Liver (tissue), 3 donors: ENCODE results near the gene TCF7L2.

Source experiments
- CTCF ChIP-seq: fragments of 150-350 bp; IDR thresholded peaks from 2 replicates; pipeline ENCODE4 v1.5.1; 2017; ENCODE audit warnings: improper control_type of control experiment, low read depth, low read length; ENCODE audit not compliant: missing input control
- EGR1 ChIP-seq, 2 donors: IDR thresholded peaks; 2 replicates each; pipeline ENCODE4 v1.6.1; 2016 to 2018; ENCODE audit warnings: antibody characterized with exemption in 2 of 2, low read depth in 2 of 2
- GABPA ChIP-seq, 2 donors: IDR thresholded peaks in 1 of 2; conservative IDR thresholded peaks in 1 of 2; 2 replicates each; pipeline ENCODE4 v1.6.1; 2016; ENCODE audit warnings: antibody characterized with exemption in 2 of 2, mild to moderate bottlenecking in 1 of 2, moderate library complexity in 1 of 2
- HNF4A ChIP-seq, 2 donors: conservative IDR thresholded peaks; 2 replicates each; pipeline ENCODE4 v1.6.1; 2016; ENCODE audit warnings: antibody characterized with exemption in 2 of 2, mild to moderate bottlenecking in 2 of 2
- JUND ChIP-seq, 2 donors: IDR thresholded peaks; 2 replicates each; pipeline ENCODE4 v1.6.1; 2016; ENCODE audit warnings: antibody characterized with exemption in 2 of 2
- MAX ChIP-seq: IDR thresholded peaks from 2 replicates; pipeline ENCODE4 v1.6.1; 2016; ENCODE audit warnings: antibody characterized with exemption
- NR2F2 ChIP-seq: IDR thresholded peaks from 2 replicates; pipeline ENCODE4 v1.6.1; 2016; ENCODE audit warnings: antibody characterized with exemption
- RAD21 ChIP-seq, 2 donors: IDR thresholded peaks; 2 replicates each; pipeline ENCODE4 v1.6.1; 2016; ENCODE audit warnings: antibody characterized with exemption in 2 of 2, mild to moderate bottlenecking in 2 of 2
- TAF1 ChIP-seq: conservative IDR thresholded peaks from 2 replicates; pipeline ENCODE4 v1.6.1; 2016; ENCODE audit warnings: antibody characterized with exemption, mild to moderate bottlenecking
- YY1 ChIP-seq: IDR thresholded peaks from 2 replicates; pipeline ENCODE4 v1.6.1; 2016; ENCODE audit warnings: antibody characterized with exemption, mild to moderate bottlenecking
- TF ChIP-seq, protein P1 (sequence below): IDR thresholded peaks from 2 replicates; pipeline ENCODE4 v1.6.1; 2016; ENCODE audit warnings: antibody characterized with exemption, mild to moderate bottlenecking
- donor health status: healthy.
- donor health status: healthy.

DNA sequence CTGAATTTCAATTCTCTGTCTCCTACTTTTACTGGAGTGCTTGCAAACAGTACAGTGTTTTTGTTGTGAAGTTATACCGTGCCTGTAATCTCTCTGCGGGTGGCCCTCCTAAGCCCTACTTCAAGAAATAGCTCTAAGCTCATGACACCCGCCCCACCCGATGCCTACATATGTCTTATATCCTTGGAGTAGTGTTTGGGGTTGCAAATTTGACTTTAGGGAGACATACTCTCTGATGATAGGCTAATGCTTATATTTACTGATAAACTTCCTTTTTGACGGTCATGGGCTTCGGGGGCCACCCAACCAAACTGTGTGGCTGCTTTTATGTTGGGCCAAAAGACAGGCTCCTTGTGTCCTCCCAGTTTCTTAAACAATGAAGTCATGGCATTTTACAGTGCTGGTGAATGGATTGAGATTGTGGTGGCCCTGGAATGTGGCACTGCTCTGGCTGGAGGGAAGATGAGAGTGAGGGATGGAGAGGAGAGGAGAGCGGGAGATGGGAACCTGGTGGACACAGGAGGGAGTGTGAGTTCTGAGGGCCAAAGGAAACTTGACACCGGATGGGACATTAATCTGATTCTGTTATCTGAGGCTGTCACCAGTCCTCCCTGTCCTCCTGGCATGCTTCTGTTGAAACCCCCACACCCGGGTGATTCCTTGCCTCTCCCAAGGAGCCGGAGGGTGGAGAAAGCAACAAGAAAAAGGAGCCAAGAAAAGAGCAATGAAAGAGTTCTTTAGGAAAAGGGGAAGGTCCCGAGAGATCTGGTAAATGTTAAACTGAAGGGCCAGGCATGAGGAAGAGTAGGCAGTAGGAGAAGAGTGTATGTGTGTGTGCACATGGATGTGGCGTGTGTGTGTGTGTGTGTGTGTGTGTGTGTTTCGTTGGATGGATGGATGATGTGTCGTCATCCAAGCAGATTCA is 113.3 kb downstream of the TCF7L2 start:
- TF ChIP-seq CTCF, result no peak
- no peak for TF ChIP-seq NR2F2
- no peak for TF ChIP-seq HNF4A (conservative IDR thresholded peaks at IDR 0.05)
- no peak for TF ChIP-seq TAF1
- TF ChIP-seq YY1, result no peak
- TF ChIP-seq GABPA (IDR thresholded peaks at IDR 0.05 in 1 of 2, conservative IDR thresholded peaks at IDR 0.05 in 1 of 2), result no peak
- TF ChIP-seq RAD21 (IDR thresholded peaks at IDR 0.05), result no peak
- TF ChIP-seq MAX, result no peak
- TF ChIP-seq, protein P1, sequence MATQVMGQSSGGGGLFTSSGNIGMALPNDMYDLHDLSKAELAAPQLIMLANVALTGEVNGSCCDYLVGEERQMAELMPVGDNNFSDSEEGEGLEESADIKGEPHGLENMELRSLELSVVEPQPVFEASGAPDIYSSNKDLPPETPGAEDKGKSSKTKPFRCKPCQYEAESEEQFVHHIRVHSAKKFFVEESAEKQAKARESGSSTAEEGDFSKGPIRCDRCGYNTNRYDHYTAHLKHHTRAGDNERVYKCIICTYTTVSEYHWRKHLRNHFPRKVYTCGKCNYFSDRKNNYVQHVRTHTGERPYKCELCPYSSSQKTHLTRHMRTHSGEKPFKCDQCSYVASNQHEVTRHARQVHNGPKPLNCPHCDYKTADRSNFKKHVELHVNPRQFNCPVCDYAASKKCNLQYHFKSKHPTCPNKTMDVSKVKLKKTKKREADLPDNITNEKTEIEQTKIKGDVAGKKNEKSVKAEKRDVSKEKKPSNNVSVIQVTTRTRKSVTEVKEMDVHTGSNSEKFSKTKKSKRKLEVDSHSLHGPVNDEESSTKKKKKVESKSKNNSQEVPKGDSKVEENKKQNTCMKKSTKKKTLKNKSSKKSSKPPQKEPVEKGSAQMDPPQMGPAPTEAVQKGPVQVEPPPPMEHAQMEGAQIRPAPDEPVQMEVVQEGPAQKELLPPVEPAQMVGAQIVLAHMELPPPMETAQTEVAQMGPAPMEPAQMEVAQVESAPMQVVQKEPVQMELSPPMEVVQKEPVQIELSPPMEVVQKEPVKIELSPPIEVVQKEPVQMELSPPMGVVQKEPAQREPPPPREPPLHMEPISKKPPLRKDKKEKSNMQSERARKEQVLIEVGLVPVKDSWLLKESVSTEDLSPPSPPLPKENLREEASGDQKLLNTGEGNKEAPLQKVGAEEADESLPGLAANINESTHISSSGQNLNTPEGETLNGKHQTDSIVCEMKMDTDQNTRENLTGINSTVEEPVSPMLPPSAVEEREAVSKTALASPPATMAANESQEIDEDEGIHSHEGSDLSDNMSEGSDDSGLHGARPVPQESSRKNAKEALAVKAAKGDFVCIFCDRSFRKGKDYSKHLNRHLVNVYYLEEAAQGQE, result no peak
- no peak for TF ChIP-seq EGR1 (IDR thresholded peaks at IDR 0.05; ENCODE audit: low read depth in 2 of 2)
- TF ChIP-seq JUND (IDR thresholded peaks at IDR 0.05), result no peak
